ENCODE data around the gene PSMB9. TPM values are rescaled to one million over a fixed set of nuclear protein-coding genes. Genes with fewer than 3 reads are reported as not detected.

PSMB9 gene
- total RNA-seq, 1 donor from 2014 or later, result 7.8 TPM

- Histone ChIP-seq H3K4me3 (ENCODE audit: low read length in 3 of 3) (no peak overlapping the region), H3K27me3 (ENCODE audit: control insufficient read depth in 3 of 3, insufficient read depth in 3 of 3, low read length in 3 of 3) (no peaks in the 10 kb centered on the region), H3K36me3 (ENCODE audit: control insufficient read depth in 3 of 3, insufficient read depth in 3 of 3, low read length in 3 of 3) (no peaks in the 10 kb centered on the region), H3K4me1 (ENCODE audit: control insufficient read depth in 3 of 3, insufficient read depth in 3 of 3, low read length in 3 of 3) (peaks cover 10 to 14% (median 13%) of the 10 kb centered on the region in 3 donors), H3K9me3 (ENCODE audit: control insufficient read depth in 3 of 3, low read length in 3 of 3) (no peaks in the 10 kb centered on the region), H3K9ac (ENCODE audit: low read depth in 1 of 3, low read length in 3 of 3) (no peak overlapping the region), H3K27ac (ENCODE audit: low read depth, low read length) (no peak overlapping the region)
Observed at GRCh38 chr6:32890831-32891230, 36.8 kb downstream of the PSMB9 start.

GRCh38 chr6:32894085-32895005, 40.4 kb downstream of the PSMB9 start:
- peak overlapping the region; percentile 86 to 90 (median 87) for H3K9ac ChIP-seq (ENCODE audit: low read depth in 1 of 3, low read length in 3 of 3)
- H3K9me3 ChIP-seq (ENCODE audit: control insufficient read depth in 3 of 3, low read length in 3 of 3), result no peaks in the 10 kb centered on the region
- no peaks in the 10 kb centered on the region for H3K36me3 ChIP-seq (ENCODE audit: control insufficient read depth in 3 of 3, insufficient read depth in 3 of 3, low read length in 3 of 3)
- H3K4me3 ChIP-seq (ENCODE audit: low read length in 3 of 3), result peak overlapping the region; percentile 87 to 93 (median 91)
- H3K4me1 ChIP-seq (ENCODE audit: control insufficient read depth in 3 of 3, insufficient read depth in 3 of 3, low read length in 3 of 3), result peaks cover 10 to 14% (median 13%) of the 10 kb centered on the region in 3 donors
- peak overlapping the region; percentile 88 for H3K27ac ChIP-seq (ENCODE audit: low read depth, low read length)
- H3K27me3 ChIP-seq (ENCODE audit: control insufficient read depth in 3 of 3, insufficient read depth in 3 of 3, low read length in 3 of 3), result no peaks in the 10 kb centered on the region

GRCh38 chr6:32895006-32895345, 41.0 kb downstream of the PSMB9 start:
- Histone ChIP-seq H3K9me3 (ENCODE audit: control insufficient read depth in 3 of 3, low read length in 3 of 3) (no peaks in the 10 kb centered on the region), H3K36me3 (ENCODE audit: control insufficient read depth in 3 of 3, insufficient read depth in 3 of 3, low read length in 3 of 3) (no peaks in the 10 kb centered on the region), H3K9ac (ENCODE audit: low read depth in 1 of 3, low read length in 3 of 3) (peak overlapping the region; percentile 86 to 90 (median 87)), H3K4me3 (ENCODE audit: low read length in 3 of 3) (peak overlapping the region; percentile 87 to 93 (median 91)), H3K27me3 (ENCODE audit: control insufficient read depth in 3 of 3, insufficient read depth in 3 of 3, low read length in 3 of 3) (no peaks in the 10 kb centered on the region), H3K4me1 (ENCODE audit: control insufficient read depth in 3 of 3, insufficient read depth in 3 of 3, low read length in 3 of 3) (peaks cover 10 to 14% (median 13%) of the 10 kb centered on the region in 3 donors), H3K27ac (ENCODE audit: low read depth, low read length) (peak overlapping the region; percentile 88)

- H3K9me3 ChIP-seq (ENCODE audit: control insufficient read depth in 3 of 3, low read length in 3 of 3), result no peaks in the 10 kb centered on the region
- no peaks in the 10 kb centered on the region for H3K36me3 ChIP-seq (ENCODE audit: control insufficient read depth in 3 of 3, insufficient read depth in 3 of 3, low read length in 3 of 3)
Observed at GRCh38 chr6:32903952-32904351, 50.0 kb downstream of the PSMB9 start.

GRCh38 chr6:32905078-32905477, 51.1 kb downstream of the PSMB9 start:
- Histone ChIP-seq H3K27ac (ENCODE audit: low read depth, low read length) (no peak overlapping the region), H3K4me3 (ENCODE audit: low read length in 3 of 3) (no peak overlapping the region), H3K9me3 (ENCODE audit: control insufficient read depth in 3 of 3, low read length in 3 of 3) (no peaks in the 10 kb centered on the region), H3K36me3 (ENCODE audit: control insufficient read depth in 3 of 3, insufficient read depth in 3 of 3, low read length in 3 of 3) (no peaks in the 10 kb centered on the region), H3K4me1 (ENCODE audit: control insufficient read depth in 3 of 3, insufficient read depth in 3 of 3, low read length in 3 of 3) (no peaks in the 10 kb centered on the region), H3K9ac (ENCODE audit: low read depth in 1 of 3, low read length in 3 of 3) (no peak overlapping the region), H3K27me3 (ENCODE audit: control insufficient read depth in 3 of 3, insufficient read depth in 3 of 3, low read length in 3 of 3) (no peaks in the 10 kb centered on the region)

More at GRCh38 chr6:32903952-32904351, 50.0 kb downstream of the PSMB9 start:
- Histone ChIP-seq H3K9ac (ENCODE audit: low read depth in 1 of 3, low read length in 3 of 3) (no peak overlapping the region), H3K4me1 (ENCODE audit: control insufficient read depth in 3 of 3, insufficient read depth in 3 of 3, low read length in 3 of 3) (no peaks in the 10 kb centered on the region), H3K27ac (ENCODE audit: low read depth, low read length) (no peak overlapping the region), H3K27me3 (ENCODE audit: control insufficient read depth in 3 of 3, insufficient read depth in 3 of 3, low read length in 3 of 3) (no peaks in the 10 kb centered on the region), H3K4me3 (ENCODE audit: low read length in 3 of 3) (no peak overlapping the region)

GRCh38 chr6:32906539-32906938, 52.5 kb downstream of the PSMB9 start:
- H3K4me3 ChIP-seq (ENCODE audit: low read length in 3 of 3), result no peak overlapping the region
- H3K9me3 ChIP-seq (ENCODE audit: control insufficient read depth in 3 of 3, low read length in 3 of 3), result no peaks in the 10 kb centered on the region
- H3K36me3 ChIP-seq (ENCODE audit: control insufficient read depth in 3 of 3, insufficient read depth in 3 of 3, low read length in 3 of 3), result no peaks in the 10 kb centered on the region
- H3K27ac ChIP-seq (ENCODE audit: low read depth, low read length), result no peak overlapping the region
- H3K9ac ChIP-seq (ENCODE audit: low read depth in 1 of 3, low read length in 3 of 3), result no peak overlapping the region
- no peaks in the 10 kb centered on the region for H3K4me1 ChIP-seq (ENCODE audit: control insufficient read depth in 3 of 3, insufficient read depth in 3 of 3, low read length in 3 of 3)
- H3K27me3 ChIP-seq (ENCODE audit: control insufficient read depth in 3 of 3, insufficient read depth in 3 of 3, low read length in 3 of 3), result peaks cover 0 to 3% (median 0%) of the 10 kb centered on the region in 3 donors

GRCh38 chr6:32908897-32909296, 54.9 kb downstream of the PSMB9 start:
- no peaks in the 10 kb centered on the region for H3K4me1 ChIP-seq (ENCODE audit: control insufficient read depth in 3 of 3, insufficient read depth in 3 of 3, low read length in 3 of 3)

More at GRCh38 chr6:32908897-32909296, 54.9 kb downstream of the PSMB9 start:
- H3K4me3 ChIP-seq (ENCODE audit: low read length in 3 of 3), result no peak overlapping the region
- no peaks in the 10 kb centered on the region for H3K36me3 ChIP-seq (ENCODE audit: control insufficient read depth in 3 of 3, insufficient read depth in 3 of 3, low read length in 3 of 3)
- H3K27me3 ChIP-seq (ENCODE audit: control insufficient read depth in 3 of 3, insufficient read depth in 3 of 3, low read length in 3 of 3), result peaks cover 0 to 7% (median 3%) of the 10 kb centered on the region in 3 donors
- H3K9me3 ChIP-seq (ENCODE audit: control insufficient read depth in 3 of 3, low read length in 3 of 3), result no peaks in the 10 kb centered on the region
- no peak overlapping the region for H3K27ac ChIP-seq (ENCODE audit: low read depth, low read length)
- no peak overlapping the region for H3K9ac ChIP-seq (ENCODE audit: low read depth in 1 of 3, low read length in 3 of 3)

Small RNA genes lying within 50 kb of the gene (small RNA-seq; reads per million reads assigned to genes)
- not detected for gene HLA-Z

Other genes starting within 250 kb of the PSMB9 start
- 1.0 TPM for gene HLA-DQA1, start 216.8 kb upstream of the PSMB9 start, total RNA-seq
- 7.8 TPM for gene HLA-DQB1, start 187.5 kb upstream of the PSMB9 start, total RNA-seq
- not detected for gene HLA-DQA2, start 112.8 kb upstream of the PSMB9 start, total RNA-seq
- gene HLA-DQB2, start 90.7 kb upstream of the PSMB9 start, total RNA-seq, result not detected
- gene HLA-DOB, start 37.2 kb upstream of the PSMB9 start, total RNA-seq, result not detected
- gene TAP2, start 15.5 kb upstream of the PSMB9 start, total RNA-seq, result 9.4 TPM
- gene PSMB8, start 10.1 kb upstream of the PSMB9 start, total RNA-seq, result 18.8 TPM
- gene TAP1, start 488 bp upstream of the PSMB9 start, total RNA-seq, result 14.1 TPM
- 6.3 TPM for gene HLA-DMB, start 86.8 kb downstream of the PSMB9 start, total RNA-seq
- 6.3 TPM for gene HLA-DMA, start 98.9 kb downstream of the PSMB9 start, total RNA-seq
- gene BRD2, start 114.4 kb downstream of the PSMB9 start, total RNA-seq, result 36.5 TPM
- 1.0 TPM for gene HLA-DOA, start 155.4 kb downstream of the PSMB9 start, total RNA-seq
- 14.6 TPM for gene HLA-DPA1, start 219.5 kb downstream of the PSMB9 start, total RNA-seq
- 9.9 TPM for gene HLA-DPB1, start 221.8 kb downstream of the PSMB9 start, total RNA-seq